Peyer's patch (tissue), 4 donors: Measurements from ENCODE around the gene FLT3. TPM values are rescaled to one million over a fixed set of nuclear protein-coding genes. Genes with fewer than 3 reads are reported as not detected.
"Not testable (repeated sequence)": the region's sequence is repeated elsewhere in the genome, so short reads cannot be mapped to it uniquely, and the experiment has no call there.

Experiments used
- DNase-seq, 3 donors: peaks; one replicate each; pipeline ENCODE4 v3.0.0-alpha.2; 2017 to 2019
- H3K27ac ChIP-seq, 4 donors: fragments of 200-600 bp; sonication (generic); one replicate each; pipeline ENCODE4 v1.5.1; 2016 to 2019
- H3K27me3 ChIP-seq, 2 donors: fragments of 200-600 bp; sonication (generic); one replicate each; pipeline ENCODE4 v1.5.1; 2019
- H3K36me3 ChIP-seq, 3 donors: fragments of 200-600 bp; sonication (generic); one replicate each; pipeline ENCODE4 v1.5.1; 2016 to 2019
- H3K4me1 ChIP-seq, 4 donors: fragments of 200-600 bp; sonication (generic); one replicate each; pipeline ENCODE4 v1.5.1; 2016 to 2019
- H3K4me3 ChIP-seq, 4 donors: fragments of 200-600 bp; sonication (generic); 1 replicate in 3 of 4; 2 replicates in 1 of 4; pipeline ENCODE4 v1.5.1; 2016 to 2019; ENCODE audit warnings: mild to moderate bottlenecking in 1 of 4
- H3K9me3 ChIP-seq, 4 donors: fragments of 200-600 bp; sonication (generic); one replicate each; pipeline ENCODE4 v1.5.1; 2016 to 2019; ENCODE audit warnings: mild to moderate bottlenecking in 1 of 4
- POLR2A ChIP-seq, 2 donors: fragments of 450-650 bp; IDR thresholded peaks; one replicate each; pipeline ENCODE4 v1.5.1; 2017; ENCODE audit warnings: antibody characterized with exemption in 2 of 2, mild to moderate bottlenecking in 2 of 2, moderate library complexity in 2 of 2
- total RNA-seq, 4 donors: library from RNA; depleted of rRNA; stranded (reverse); fragments of >200 nt; gene quantifications; one replicate each; pipeline ENCODE4 v1.1.0, GENCODE V29; 2016
- TF ChIP-seq, protein P1 (sequence below), 6 experiments: fragments of 450-650 bp in 4 of 6; fragments of 200-600 bp in 2 of 6; sonication (generic) in 1 of 6; IDR thresholded peaks; one replicate each; pipeline ENCODE4 v1.5.1; 2017 to 2019; ENCODE audit warnings: antibody characterized with exemption in 6 of 6, mild to moderate bottlenecking in 3 of 6, moderate library complexity in 1 of 6

Gene FLT3
- total RNA-seq, 4 donors from 2014 or later = 0.38 to 10.7 (median 0.67) TPM; not detected in 1

DNA sequence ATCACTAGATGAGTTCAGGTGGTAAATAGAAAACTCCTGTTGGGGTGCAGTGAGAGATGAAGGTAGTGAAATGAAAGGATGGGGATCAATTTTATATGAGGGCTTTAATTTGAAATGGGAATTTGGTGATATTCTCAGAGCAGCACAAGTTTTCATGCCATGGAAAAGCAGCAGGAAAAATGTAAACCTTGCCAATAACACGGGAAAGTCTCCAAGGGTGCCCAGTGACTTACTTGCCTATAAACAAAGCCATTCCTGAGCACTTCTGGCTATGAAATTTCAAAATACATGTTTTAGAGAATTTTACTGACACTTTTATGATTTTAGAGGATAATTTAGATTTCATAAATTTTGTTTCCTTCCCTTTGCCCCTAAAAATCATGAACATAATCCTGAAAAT lies 16.4 kb upstream of the FLT3 start:
- TF ChIP-seq POLR2A (IDR thresholded peaks at IDR 0.05) = no peak
- Histone ChIP-seq H3K36me3 (no peaks in the 10 kb centered on the region), H3K4me3 (no peak overlapping the region), H3K4me1 (no peaks in the 10 kb centered on the region), H3K27ac (no peak overlapping the region), H3K27me3 (no peaks in the 10 kb centered on the region), H3K9me3 (no peaks in the 10 kb centered on the region)
- DNase-seq = no peak

DNA sequence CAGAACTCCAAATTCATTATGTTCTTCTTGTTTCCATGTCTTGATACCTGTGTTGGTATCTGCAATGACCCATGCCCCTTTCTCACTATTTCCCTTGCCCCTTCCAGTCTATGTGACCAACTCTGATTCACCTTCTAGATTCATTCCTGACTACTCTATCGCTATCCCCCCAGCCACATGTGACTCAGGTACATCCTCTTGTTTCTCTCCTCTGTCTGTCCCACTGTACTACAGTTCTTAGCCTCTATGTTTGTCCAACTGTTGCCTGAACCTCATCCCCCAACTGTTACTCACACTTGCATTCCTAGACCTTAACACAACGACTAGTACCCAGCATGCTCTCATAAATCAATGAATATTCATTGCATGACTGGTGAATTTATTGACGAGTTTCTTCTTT lies 10.0 kb upstream of the FLT3 start:
- DNase-seq = no peak
- TF ChIP-seq POLR2A (IDR thresholded peaks at IDR 0.05) = no peak
- TF ChIP-seq, protein P1, sequence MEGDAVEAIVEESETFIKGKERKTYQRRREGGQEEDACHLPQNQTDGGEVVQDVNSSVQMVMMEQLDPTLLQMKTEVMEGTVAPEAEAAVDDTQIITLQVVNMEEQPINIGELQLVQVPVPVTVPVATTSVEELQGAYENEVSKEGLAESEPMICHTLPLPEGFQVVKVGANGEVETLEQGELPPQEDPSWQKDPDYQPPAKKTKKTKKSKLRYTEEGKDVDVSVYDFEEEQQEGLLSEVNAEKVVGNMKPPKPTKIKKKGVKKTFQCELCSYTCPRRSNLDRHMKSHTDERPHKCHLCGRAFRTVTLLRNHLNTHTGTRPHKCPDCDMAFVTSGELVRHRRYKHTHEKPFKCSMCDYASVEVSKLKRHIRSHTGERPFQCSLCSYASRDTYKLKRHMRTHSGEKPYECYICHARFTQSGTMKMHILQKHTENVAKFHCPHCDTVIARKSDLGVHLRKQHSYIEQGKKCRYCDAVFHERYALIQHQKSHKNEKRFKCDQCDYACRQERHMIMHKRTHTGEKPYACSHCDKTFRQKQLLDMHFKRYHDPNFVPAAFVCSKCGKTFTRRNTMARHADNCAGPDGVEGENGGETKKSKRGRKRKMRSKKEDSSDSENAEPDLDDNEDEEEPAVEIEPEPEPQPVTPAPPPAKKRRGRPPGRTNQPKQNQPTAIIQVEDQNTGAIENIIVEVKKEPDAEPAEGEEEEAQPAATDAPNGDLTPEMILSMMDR (IDR thresholded peaks at IDR 0.05) = no peak

DNA sequence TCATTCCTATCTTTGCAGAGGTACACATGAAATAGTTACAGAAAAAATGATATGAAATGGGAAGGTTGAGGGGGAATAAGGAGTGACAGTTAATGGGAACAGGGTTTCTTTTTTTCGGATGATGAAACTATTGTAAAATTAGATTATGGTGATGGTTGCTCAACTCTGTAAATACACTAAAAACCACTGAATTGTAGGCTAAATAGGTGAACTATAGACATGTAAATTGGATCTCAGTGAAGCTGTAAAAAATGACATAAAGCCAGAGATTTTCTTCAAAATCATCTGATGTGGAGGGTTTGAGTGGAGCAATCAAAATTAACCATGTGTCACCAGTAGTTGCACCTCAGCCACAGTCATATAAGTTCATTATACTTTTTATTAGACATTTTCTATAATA lies 6.6 kb upstream of the FLT3 start:
- no peak for DNase-seq
- Histone ChIP-seq H3K36me3 (no peaks in the 10 kb centered on the region), H3K4me3 (no peak overlapping the region), H3K4me1 (no peaks in the 10 kb centered on the region), H3K9me3 (no peaks in the 10 kb centered on the region), H3K27ac (no peak overlapping the region), H3K27me3 (no peaks in the 10 kb centered on the region)
- no peak for TF ChIP-seq POLR2A (IDR thresholded peaks at IDR 0.05)
- TF ChIP-seq, protein P1 (IDR thresholded peaks at IDR 0.05) = no peak

More for the DNA sequence above, 10.0 kb upstream of the FLT3 start:
- H3K36me3 ChIP-seq = no peaks in the 10 kb centered on the region
- no peaks in the 10 kb centered on the region for H3K4me1 ChIP-seq
- H3K27me3 ChIP-seq = no peaks in the 10 kb centered on the region
- no peak overlapping the region for H3K4me3 ChIP-seq
- H3K27ac ChIP-seq = no peak overlapping the region
- no peaks in the 10 kb centered on the region for H3K9me3 ChIP-seq

DNA sequence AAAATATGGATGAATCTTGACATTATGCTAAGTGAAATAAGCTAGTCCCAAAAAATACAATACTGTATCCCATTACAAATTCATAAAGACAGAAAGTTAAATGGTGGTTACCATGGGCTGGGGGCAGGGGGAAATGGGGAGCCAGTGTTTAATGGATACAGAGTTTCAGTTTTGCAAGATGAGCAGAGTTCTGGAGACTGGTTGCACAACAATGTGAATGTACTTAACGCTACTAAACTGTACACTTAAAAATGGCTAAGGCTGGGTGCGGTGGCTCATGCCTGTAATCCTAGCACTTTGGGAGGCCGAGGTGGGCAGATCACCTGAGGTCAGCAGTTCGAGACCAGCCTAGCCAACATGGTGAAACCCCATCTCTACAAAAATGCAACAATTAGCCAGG lies 1.5 kb upstream of the FLT3 start:
- H3K36me3 ChIP-seq, DNase-seq, H3K27ac ChIP-seq, H3K9me3 ChIP-seq, H3K4me3 ChIP-seq: not testable (repeated sequence)
- Histone ChIP-seq H3K4me1 (peaks cover 0 to 15% (median 5%) of the 10 kb centered on the region in 4 donors), H3K27me3 (peaks cover 0 to 14% of the 10 kb centered on the region in 2 donors)

DNA sequence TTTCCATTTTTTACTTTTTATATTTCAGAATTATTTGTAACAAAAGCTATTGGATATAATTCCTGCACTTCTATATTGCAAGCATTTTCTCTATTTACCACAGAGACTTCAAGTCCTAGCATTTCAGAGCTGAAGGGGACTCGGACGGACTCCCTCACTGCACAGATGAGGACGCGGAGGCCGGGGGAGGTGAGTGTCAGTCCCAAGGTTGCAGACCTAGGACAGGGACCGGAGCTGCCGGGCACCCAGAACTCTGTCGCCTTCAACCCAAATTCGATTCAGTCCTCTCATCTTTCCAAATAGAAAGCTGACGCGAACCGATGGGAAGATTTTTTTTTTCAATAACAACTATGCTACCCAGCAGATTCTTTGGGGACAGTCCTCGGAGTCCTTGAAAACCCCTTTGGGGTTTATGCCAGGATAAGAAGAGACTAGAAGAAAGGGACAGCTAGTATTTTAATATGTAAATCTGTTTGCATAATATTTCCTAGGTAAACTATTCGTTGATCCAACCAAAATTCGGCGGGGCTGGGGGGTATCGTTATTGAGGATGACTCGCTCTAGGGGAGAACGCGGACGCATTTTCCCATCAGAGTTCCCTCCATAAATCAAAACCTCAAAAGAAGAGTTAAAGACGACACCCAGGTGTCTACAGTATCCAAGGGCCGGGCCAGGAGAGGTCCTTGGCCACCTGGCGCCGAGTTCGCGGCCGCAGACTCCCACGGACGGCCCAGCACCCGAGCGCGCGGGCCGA lies 803 bp downstream of the FLT3 start:
- H3K4me3 ChIP-seq = peak overlapping the region; percentile 48 to 73 (median 52)
- H3K27ac ChIP-seq = peak overlapping the region in 1 of 4 donors; percentile 63
- H3K36me3 ChIP-seq = no peaks in the 10 kb centered on the region
- peaks cover 0 to 15% (median 5%) of the 10 kb centered on the region in 4 donors for H3K4me1 ChIP-seq
- H3K27me3 ChIP-seq = peaks cover 0 to 14% of the 10 kb centered on the region in 2 donors
- H3K9me3 ChIP-seq = no peaks in the 10 kb centered on the region
- TF ChIP-seq POLR2A (IDR thresholded peaks at IDR 0.05) = no peak
- TF ChIP-seq, protein P1 (IDR thresholded peaks at IDR 0.05) = no peak
- no peak for DNase-seq

DNA sequence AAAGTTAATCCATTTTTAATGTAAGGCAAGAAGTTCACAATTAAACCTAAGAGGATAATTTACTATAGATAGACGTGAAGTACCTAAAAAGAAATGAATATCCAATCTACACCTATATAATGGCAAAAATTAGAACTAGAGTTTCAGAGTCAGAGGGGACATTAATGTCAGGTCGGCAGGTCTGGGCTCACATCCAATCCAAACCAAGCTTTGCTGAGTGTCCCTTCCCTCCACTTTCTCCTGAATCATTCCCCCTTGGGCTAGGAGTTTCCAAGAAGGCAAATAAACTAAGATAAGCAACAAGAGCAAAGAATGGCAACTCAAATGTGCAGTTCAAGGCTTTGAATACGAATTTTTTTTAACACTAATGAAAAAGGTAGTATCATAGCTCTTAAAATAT lies 2.9 kb downstream of the FLT3 start:
- no peak for TF ChIP-seq POLR2A (IDR thresholded peaks at IDR 0.05)
- TF ChIP-seq, protein P1 (IDR thresholded peaks at IDR 0.05) = no peak
- H3K27me3 ChIP-seq = peaks cover 0 to 14% of the 10 kb centered on the region in 2 donors
- H3K36me3 ChIP-seq = no peaks in the 10 kb centered on the region
- H3K4me3 ChIP-seq = no peak overlapping the region
- no peak overlapping the region for H3K27ac ChIP-seq
- H3K9me3 ChIP-seq = no peaks in the 10 kb centered on the region
- DNase-seq = no peak
- peaks cover 0 to 15% (median 5%) of the 10 kb centered on the region in 4 donors for H3K4me1 ChIP-seq
